Measurements from ENCODE around the gene FAM76A.
"Not testable (repeated sequence)": the region's sequence is repeated elsewhere in the genome, so short reads cannot be mapped to it uniquely, and the experiment has no call there.

FAM76A gene

DNA sequence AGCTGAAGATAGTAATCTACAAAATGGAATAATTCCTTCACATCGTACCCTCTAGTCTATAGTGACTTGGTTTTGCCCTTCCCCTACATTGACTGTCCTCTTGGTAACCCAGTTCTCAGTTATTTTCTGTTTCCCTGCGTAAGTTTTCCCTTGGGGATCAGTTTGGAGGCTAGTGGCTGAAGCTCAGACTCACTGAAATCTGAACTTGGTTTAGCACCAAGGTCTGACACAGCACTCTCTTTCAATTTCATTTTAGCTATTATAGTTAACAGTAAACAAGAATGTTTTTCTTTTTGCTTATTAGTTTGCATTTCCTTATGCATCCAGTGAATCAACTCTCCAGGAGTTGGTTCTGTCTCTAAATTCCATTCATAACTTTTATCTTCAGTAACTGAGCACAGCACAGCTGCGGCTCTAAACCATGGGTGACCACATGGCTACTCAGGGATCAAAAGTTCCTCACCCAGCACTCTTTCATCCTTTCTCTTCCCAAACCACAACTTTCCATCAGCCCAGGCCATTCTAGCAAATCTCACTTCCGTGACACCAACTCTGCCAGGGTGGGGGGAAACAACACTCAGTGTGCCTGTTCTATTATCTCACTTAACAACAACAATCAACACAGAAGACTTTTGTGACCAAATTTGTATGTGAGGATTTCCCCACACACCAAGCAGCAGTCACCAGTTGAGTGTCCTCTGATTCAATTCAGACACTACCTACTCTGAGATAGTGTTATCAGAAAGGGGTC, 36.2 kb upstream of the FAM76A start:
- H3K4me1 ChIP-seq (ENCODE audit: insufficient read depth, poor library complexity, severe bottlenecking) = no peaks in the 10 kb centered on the region
- H3K4me3 ChIP-seq (ENCODE audit: severe bottlenecking) = no peak overlapping the region
- H3K36me3 ChIP-seq (ENCODE audit: low read depth) = no peaks in the 10 kb centered on the region
- TF ChIP-seq CTCF (IDR thresholded peaks at IDR 0.05; ENCODE audit: poor library complexity, severe bottlenecking) = no peak
- H3K9me3 ChIP-seq (ENCODE audit: severe bottlenecking) = no peaks in the 10 kb centered on the region
- no peak for DNase-seq (ENCODE audit: low spot score)
- H3K27ac ChIP-seq (ENCODE audit: poor library complexity, severe bottlenecking) = no peak overlapping the region
- ATAC-seq (ENCODE audit: low read depth) = no peak
- no peaks in the 10 kb centered on the region for H3K27me3 ChIP-seq (ENCODE audit: insufficient read depth, poor library complexity, severe bottlenecking)

DNA sequence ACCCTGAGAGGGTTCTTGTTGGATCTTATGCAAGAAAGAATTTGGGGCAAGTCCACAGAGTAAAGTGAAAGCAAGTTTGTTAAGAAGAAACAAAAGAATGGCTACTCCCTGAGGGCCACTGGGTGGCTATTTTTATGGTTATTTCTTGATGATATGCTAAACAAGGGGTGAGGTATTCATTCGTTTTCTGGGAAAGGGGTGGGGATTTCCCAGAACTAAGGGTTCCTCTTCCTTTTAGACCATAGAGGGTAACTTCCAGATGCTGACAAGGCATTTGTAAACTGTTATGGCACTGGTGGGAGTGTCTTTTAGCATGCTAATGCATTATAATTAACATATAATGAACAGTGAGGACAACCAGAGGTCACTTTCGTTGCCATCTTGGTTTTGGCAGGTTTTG, 35.6 kb upstream of the FAM76A start:
- H3K27me3 ChIP-seq (ENCODE audit: insufficient read depth, poor library complexity, severe bottlenecking) = no peaks in the 10 kb centered on the region
- H3K4me1 ChIP-seq (ENCODE audit: insufficient read depth, poor library complexity, severe bottlenecking) = no peaks in the 10 kb centered on the region
- DNase-seq (ENCODE audit: low spot score) (no peak), ATAC-seq (ENCODE audit: low read depth) (no peak)
- H3K27ac ChIP-seq (ENCODE audit: poor library complexity, severe bottlenecking) = no peak overlapping the region
- TF ChIP-seq CTCF (IDR thresholded peaks at IDR 0.05; ENCODE audit: poor library complexity, severe bottlenecking) = no peak
- H3K4me3 ChIP-seq (ENCODE audit: severe bottlenecking) = no peak overlapping the region
- H3K36me3 ChIP-seq (ENCODE audit: low read depth) = no peaks in the 10 kb centered on the region
- H3K9me3 ChIP-seq (ENCODE audit: severe bottlenecking) = no peaks in the 10 kb centered on the region

DNA sequence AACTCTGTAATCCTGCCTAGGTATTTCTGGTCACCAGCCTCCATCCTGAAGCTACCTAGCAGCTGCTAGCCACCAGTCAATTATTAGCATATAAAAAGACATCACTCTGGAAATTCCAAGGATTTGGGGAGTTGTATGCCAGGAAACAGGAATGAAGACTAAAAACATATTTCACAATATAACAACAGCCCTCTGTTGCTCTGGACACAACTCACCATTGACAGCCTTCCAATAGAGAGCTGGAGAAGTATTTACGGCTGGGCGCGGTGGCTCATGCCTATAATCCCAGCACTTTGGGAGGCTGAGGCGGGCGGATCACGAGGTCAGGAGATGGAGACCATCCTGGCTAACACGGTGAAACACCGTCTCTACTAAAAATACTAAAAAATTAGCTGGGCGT, 28.9 kb upstream of the FAM76A start:
- H3K36me3 ChIP-seq (ENCODE audit: low read depth); ATAC-seq (ENCODE audit: low read depth); H3K9me3 ChIP-seq (ENCODE audit: severe bottlenecking): not testable (repeated sequence)

DNA sequence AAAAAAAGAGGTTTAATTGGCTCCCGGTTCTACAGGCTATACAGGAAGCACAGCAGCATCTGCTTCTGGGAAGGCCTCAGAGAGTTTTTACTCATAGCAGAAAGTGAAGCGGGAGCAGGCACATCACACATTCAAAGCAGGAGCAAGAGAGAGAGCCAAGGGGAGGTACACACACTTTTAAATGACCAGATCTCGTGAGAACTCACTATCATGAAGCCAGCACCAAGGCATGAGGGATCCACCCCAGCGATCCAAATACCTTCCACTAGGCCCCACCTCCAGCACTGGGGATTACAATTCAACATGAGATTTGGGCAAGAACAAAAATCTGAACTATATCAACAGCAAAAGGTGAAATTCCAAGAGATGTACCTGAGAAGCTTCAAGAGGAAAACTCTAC, 20.8 kb upstream of the FAM76A start:
- H3K27me3 ChIP-seq (ENCODE audit: insufficient read depth, poor library complexity, severe bottlenecking) = no peaks in the 10 kb centered on the region
- DNase-seq (ENCODE audit: low spot score) (no peak), ATAC-seq (ENCODE audit: low read depth) (no peak)
- no peak overlapping the region for H3K4me3 ChIP-seq (ENCODE audit: severe bottlenecking)
- no peaks in the 10 kb centered on the region for H3K4me1 ChIP-seq (ENCODE audit: insufficient read depth, poor library complexity, severe bottlenecking)
- H3K36me3 ChIP-seq (ENCODE audit: low read depth) = no peaks in the 10 kb centered on the region
- no peaks in the 10 kb centered on the region for H3K9me3 ChIP-seq (ENCODE audit: severe bottlenecking)
- TF ChIP-seq CTCF (IDR thresholded peaks at IDR 0.05; ENCODE audit: poor library complexity, severe bottlenecking) = no peak
- H3K27ac ChIP-seq (ENCODE audit: poor library complexity, severe bottlenecking) = no peak overlapping the region

More for the DNA sequence above, 28.9 kb upstream of the FAM76A start:
- H3K27ac ChIP-seq (ENCODE audit: poor library complexity, severe bottlenecking); H3K4me1 ChIP-seq (ENCODE audit: insufficient read depth, poor library complexity, severe bottlenecking); DNase-seq (ENCODE audit: low spot score); H3K4me3 ChIP-seq (ENCODE audit: severe bottlenecking); H3K27me3 ChIP-seq (ENCODE audit: insufficient read depth, poor library complexity, severe bottlenecking): not testable (repeated sequence)

- DNase-seq (ENCODE audit: low spot score) (no peak), ATAC-seq (ENCODE audit: low read depth) (no peak)
- Histone ChIP-seq H3K9me3 (ENCODE audit: severe bottlenecking) (no peaks in the 10 kb centered on the region), H3K27ac (ENCODE audit: poor library complexity, severe bottlenecking) (no peak overlapping the region), H3K27me3 (ENCODE audit: insufficient read depth, poor library complexity, severe bottlenecking) (no peaks in the 10 kb centered on the region), H3K4me1 (ENCODE audit: insufficient read depth, poor library complexity, severe bottlenecking) (no peaks in the 10 kb centered on the region), H3K36me3 (ENCODE audit: low read depth) (no peaks in the 10 kb centered on the region), H3K4me3 (ENCODE audit: severe bottlenecking) (no peak overlapping the region)
- TF ChIP-seq CTCF (IDR thresholded peaks at IDR 0.05; ENCODE audit: poor library complexity, severe bottlenecking) = no peak
These were observed 20.2 kb upstream of the FAM76A start for GRCh38 chr1:27705545-27705944.
